NCI-H774 (cell line): Measurements from ENCODE around the gene ZFAND5.

ENCODE experiments used
- DNase-seq: peaks from one replicate; lab custom pipeline; 2025; lab: John Stamatoyannopoulos, UW

ZFAND5 gene, protein sequence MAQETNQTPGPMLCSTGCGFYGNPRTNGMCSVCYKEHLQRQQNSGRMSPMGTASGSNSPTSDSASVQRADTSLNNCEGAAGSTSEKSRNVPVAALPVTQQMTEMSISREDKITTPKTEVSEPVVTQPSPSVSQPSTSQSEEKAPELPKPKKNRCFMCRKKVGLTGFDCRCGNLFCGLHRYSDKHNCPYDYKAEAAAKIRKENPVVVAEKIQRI

DNA sequence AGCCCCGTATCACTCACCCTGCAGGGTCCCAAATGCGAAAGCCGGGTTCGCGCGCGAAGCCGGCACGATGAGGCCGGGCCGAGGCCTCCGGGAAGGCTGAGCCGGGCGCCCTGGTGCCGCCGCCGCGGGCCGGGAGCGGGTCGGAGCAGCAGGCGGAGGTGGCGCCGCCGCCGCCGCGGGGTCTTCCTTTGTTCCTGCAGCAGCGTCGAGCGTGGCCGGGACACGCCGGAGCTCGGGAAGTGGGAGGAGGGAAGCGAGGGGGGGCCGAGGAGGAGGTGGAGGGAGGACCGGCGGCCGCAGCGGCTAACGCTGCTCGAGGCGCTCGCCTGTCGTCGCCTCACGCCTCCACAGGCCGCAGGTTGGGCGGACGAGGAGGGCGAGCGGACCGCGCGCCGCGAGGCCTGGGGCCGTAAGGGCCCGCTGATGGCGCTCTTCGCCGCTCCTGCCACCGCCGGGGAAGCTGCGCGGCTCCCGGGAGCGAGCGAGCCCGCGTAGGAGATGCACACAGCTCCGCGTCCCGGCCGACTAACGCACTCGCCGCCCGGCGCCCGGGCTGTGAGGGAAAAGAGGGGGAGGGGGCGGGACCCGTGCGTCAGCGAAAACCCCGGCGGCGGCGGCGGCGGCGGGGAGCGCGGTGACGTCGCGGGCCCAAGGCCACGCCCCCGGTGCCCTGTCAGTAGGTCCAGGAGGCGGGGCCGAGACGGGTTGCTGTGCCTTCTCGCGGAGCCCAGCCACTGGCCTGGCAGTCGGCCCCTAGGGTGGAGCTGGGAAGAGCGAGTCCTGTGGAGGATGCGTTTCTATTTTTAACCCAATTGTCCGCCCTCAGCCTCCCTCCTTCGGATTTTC, at the start of gene ZFAND5:
Gene ZFAND5 (minus strand): TSS at position 530 of the 846 bp plus-strand sequence. CDS start 4,430 bp downstream, outside the sequence.
- DNase-seq, result peak; percentile 96

DNA sequence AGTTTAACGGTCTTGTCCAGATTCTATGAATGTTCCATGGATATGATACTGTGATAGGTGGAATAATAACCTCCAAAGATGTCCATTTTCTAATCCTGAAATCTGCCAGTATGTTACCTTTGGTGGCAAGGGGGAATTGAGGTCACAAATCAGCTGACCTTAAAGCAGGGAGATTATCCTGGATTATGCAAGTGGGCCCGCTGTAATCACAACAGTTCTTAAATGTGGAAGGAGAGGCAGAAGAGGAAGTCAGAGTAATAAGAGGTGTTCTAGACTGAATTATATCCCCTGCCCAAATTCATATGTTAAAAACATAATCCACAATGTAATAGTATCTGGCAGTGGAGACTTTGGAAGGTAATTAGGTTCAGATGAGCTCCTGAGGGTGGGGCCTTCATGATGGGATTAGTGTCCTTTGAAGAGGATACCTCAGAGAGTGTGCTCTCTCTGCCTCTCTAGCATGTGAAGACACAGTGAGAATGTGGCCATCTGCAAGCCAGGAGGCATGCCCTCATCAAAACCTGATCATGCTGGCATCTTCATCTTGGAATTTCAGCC, 47.6 kb upstream of the ZFAND5 start:
- DNase-seq, result no peak

DNA sequence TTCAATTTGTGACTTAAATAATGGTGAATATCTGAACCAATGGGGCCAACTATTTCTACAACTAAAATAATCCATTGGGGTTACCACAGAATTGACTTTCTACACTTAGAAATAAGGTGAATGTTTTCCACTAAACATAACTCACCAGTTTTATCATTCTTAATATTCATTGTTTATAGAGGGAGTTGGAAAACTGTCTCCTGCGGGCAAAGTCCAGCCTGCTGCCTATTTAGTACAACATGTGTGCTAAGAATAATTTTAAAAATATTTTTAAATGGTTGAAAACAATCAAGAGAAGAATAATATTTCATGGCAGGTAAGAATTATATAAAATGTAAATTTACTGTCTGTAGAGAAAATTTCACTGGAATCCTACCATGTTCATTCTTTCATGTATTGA, 45.2 kb upstream of the ZFAND5 start:
- no peak for DNase-seq

DNA sequence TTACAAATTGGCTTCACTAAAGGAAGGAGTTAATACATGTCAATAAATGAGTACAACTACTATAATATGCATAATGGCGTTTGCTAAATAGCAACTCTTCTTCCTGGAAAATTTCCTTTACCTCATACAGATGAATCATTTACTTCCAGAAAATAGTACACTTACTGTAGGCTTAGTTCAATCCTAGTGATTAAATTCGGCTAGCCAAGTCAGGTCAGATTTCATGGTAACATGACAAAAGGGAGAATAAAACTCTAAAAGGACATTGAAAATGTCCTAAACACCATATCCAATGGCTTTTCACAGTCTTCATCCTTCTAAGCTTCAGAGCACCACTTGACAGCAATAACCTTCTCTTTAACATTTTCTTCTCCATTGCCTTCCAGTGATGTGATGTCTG, 42.1 kb upstream of the ZFAND5 start:
- DNase-seq, result no peak

DNA sequence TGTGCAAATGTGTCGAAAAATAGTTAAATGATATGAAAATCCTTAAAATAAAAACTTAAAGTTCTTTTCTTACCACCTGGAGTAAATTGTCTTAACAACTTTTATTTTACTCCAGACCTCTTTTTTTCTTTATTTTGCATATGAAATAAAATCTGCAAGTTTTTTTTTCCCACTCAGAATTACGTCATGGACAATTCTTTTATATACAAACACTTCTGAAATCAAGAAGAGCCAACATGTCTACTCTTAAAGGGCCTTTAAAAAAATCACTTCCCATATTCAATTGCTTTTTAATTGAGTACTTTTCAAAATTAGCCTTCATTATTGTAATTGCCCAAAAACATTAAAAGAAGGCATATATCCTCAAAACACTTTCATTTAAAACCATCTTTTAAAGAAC, 37.7 kb upstream of the ZFAND5 start:
- DNase-seq, result no peak

DNA sequence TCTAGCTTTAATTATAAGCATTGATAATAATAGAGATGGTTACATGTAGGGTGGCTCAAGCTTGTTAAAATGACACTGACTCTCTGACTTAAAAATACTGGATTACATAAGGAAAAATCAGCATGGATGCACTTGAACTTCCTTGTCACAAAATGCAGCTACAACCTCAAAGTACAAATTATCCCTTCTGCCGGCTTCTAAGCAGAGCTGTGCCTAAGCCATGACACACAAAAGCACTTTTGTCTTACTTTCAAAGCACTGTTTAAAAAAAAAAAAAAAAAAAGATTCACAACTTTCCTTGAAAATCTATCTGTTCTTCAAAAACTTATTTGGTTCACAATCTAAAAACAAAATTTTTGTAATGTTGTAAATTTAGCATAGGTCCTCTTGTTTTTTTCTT, 36.4 kb upstream of the ZFAND5 start:
- DNase-seq, result no peak

DNA sequence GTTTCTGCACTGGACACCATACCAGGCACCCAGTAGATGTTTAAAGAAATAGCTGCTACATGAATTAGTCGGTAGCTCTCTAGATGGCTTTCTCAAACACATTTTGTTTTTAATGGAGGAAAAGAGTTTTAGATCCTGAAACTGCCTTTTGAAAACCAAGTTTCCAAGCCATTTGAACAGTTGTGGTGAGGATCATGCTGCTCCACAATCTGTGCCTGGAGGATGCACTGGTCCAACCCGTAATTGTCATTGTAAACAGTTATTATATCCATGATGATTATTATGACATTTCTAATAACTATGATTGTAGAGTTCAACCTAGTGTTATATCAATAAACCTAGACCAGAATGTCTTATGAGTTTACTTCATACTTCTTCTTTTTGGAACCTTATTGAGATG, 35.9 kb upstream of the ZFAND5 start:
- no peak for DNase-seq

DNA sequence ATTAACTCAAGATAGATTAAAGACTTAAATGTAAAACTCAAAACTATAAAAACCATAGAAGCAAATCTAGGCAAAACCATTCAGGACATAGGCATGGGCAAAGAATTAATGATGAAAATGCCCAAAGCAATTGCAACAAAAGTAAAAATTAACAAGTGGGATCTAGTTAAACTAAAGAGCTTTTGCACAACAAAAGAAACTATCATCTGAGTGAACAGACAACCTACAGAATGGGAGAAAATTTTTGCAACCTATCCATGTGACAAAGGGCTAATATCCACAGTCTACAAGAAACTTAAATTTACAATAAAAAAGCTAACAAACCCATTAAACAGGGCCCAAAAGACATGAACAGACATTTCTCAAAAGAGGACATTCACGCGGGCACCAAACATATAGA, 34.4 kb upstream of the ZFAND5 start:
- DNase-seq, result no peak

DNA sequence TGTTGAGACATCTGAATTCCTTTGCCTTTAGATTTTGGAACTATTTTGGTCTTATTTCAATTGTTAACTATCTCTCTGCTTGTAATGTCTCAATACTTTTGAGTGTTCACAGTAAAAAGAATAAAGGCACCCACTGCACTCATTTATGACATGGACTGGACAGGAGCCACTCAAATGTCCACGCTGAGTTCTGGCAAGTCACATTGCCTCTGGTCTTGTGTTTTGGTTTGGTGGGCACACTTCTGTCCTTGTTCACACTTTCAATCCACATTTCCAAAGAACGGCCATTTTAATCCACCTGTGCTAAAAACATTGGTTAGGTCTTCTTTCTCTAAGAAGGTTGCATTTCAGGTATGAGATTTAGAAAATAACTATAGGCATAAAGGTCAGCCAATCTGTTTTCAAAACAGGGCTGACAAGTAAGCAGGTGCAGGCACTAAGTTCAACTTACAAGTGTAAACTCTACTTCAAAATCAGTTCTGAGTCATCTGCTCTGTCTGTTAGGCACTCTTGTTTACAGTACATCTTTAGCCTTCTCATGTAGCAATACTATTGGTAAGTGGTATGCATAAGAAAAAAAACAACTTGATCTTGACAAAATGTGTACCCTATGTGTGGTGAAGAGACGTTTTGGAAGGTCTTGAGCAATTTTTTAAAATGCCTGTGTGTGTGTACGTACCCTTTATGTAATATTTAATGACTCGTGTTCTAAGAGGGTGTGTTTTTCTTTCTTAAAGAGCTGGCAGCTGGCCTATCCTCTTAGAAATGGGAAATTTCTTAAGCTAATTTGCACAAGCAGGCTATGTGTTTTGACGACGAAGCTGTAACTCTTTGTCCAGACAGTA, 31.5 kb upstream of the ZFAND5 start:
- peak; percentile 45 for DNase-seq

DNA sequence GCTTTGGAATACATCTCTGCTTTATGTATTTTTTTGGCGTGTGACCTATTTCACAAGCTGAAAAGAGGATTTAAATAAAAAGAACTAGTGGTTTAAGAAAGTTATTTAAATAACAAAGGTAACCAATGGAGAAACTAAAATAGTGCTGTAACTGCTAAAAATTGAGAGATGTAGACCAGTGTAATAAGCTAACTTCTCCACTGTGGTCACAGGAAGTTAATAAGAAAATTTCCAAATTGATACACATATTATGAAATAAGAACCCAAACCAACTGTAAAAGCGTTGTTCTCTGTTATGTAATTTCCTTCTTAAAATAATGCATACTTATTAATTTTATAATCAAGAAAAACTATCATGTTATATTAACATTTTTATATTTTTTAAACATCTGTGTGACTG, 29.1 kb upstream of the ZFAND5 start:
- no peak for DNase-seq

DNA sequence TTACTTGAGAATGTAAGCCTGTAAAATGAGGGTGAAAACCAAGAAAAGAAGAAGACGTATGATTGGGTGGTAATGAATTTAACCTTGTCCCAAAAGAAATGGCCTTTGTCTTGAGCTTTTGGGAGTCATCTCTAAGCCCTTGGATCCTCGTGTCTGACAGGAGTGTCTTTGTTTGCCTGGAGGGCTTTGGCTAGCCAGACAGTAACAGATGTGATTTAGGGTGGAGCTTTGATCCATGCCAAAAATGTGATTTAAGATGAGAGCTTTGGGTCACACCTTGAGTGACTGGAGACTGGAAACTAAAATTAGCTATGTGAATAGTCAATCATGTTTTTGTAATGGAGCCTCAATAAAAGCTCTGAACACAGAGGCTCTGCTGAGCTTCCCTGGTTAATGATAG, 25.9 kb upstream of the ZFAND5 start:
- no peak for DNase-seq

DNA sequence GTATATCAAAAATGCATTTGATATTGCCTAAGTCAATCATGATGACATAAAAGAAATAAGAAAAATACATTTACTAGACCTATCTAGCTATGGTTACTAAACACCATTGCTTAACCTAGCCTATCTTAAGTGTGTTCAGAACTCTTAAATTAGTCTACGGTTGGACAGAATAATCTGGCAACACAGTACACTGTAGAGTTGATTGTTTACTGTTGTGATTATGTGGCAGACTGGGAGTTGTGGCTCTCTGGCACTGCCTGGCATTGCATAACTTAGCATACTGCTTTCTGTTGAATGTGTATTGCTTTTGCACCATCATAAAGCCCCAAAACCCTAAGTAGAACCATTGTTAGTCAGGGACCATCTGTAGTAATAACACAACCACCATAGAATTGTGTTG, 21.2 kb upstream of the ZFAND5 start:
- DNase-seq, result no peak

DNA sequence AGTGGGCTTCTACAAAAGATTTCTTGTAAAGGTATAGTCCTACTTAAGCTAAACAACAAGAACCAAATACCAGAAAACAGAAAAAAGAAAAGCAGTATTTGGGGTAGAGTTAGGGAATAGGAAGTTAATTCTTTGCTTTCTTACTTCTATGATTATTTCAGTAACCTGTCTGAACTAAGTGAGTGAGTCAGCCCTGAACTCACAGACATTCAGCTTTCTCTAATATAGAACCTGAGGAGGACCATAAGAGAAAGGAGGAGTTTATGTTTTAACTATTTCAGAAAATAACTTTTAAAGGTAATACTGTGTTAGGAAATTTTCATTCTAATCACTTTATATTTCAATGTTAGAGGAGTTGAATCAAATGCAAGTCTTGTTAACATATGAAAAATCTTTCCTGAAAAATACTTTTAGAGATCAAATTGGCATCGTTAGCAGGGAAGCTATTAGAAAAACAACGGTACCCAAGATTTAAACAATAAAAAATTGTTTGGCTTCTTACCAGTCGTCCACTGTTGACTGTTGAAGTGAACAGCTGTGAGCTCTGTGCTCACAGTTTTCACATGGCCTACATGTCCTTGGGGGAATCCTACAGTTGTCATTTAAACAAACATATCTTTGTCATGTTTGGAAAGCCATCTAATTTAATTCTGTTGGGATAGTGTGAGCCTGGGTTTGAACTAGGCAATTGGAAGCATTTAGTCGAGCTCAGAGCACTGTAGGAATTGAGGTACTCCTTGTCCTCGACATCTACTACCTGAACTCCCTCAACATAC, 19.9 kb upstream of the ZFAND5 start:
- DNase-seq, result no peak

DNA sequence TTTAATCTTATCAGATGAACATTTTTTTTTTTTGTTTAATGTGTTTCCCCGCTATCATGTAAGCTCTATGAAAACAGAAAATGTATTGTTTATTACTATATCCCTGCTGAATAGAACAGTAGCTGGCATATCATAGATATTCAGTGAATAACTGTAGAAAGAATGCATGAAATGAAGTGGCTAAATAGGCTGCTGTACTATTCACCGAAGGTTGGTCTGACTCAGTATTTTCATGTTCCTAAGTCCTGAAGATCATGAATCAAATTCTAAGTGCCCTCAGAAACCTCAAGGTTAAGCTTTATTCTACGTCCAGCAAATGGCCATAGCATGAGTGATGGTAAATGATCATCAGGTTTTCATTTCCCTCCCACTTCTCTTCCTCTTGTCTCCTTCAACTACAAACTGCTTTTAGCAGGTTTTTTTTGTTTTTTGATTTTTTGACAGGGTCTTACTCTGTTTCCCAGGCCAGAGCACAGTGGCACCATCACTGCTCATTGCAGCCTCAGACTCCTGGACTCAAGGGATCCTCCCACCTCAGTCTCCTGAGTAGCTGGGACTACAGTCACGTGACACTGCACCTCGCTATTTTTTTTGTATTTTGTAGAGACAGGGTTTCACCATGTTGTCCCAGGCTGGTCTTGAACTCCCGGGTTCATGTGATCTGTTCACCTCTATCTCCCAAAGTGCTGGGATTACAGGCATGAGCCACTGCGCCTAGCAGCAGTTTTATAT, 19.1 kb upstream of the ZFAND5 start:
- no peak for DNase-seq

DNA sequence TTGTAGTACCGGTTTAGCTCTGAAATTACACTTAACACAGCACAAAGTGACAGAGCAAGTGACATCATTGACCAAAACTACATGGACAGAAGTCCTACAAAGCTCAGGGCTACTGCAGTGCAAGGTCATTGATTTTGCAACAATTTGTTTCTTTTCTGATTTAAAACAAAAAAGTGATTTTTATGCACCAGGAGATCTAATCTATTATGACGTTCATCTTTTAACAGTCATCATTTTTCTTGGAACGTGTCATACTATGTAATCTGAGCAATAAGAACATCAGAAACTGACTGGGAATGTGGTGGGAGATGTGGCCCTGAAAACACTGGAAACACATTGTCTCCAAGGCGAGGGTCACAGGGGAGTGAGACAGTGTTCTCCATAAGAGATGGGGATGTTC, 17.4 kb upstream of the ZFAND5 start:
- DNase-seq, result no peak

DNA sequence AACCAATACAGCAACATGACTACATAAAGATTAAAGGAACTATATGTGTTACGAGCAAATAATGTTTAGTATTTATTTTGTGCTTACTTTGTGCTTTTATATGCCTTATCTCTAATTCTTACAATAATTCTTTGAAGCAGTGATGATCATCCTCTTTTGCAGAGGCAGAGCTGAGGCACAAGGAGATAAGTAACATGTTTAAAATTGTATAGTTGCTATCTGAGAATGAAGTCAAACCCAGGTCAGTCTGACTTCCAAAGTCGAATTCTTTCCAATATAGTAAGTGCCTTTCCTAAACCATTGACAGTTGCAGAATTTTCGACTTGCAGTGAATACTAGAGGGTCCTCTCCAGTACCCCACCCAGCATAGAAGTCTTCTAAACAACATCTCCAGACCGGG, 12.0 kb upstream of the ZFAND5 start:
- no peak for DNase-seq

DNA sequence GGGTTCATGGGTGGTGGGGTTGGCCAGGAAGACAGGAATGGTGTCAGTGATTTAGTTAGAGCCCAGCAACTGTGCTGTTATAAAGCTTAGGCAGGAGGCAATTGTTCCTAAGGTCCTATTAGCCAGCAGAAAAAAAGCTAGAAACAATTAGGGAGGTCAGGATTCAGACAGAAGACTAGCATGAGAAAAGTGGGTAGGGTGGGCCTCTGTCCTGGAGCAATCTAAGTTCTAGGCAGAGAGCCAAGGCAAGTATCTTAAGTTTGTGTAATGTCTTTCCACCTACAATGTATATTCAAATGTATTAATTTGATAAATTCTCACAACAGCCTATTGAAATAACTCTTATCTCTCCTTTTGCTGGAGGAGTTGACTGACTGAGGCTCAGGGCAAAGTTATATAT, 6.1 kb upstream of the ZFAND5 start:
- no peak for DNase-seq

DNA sequence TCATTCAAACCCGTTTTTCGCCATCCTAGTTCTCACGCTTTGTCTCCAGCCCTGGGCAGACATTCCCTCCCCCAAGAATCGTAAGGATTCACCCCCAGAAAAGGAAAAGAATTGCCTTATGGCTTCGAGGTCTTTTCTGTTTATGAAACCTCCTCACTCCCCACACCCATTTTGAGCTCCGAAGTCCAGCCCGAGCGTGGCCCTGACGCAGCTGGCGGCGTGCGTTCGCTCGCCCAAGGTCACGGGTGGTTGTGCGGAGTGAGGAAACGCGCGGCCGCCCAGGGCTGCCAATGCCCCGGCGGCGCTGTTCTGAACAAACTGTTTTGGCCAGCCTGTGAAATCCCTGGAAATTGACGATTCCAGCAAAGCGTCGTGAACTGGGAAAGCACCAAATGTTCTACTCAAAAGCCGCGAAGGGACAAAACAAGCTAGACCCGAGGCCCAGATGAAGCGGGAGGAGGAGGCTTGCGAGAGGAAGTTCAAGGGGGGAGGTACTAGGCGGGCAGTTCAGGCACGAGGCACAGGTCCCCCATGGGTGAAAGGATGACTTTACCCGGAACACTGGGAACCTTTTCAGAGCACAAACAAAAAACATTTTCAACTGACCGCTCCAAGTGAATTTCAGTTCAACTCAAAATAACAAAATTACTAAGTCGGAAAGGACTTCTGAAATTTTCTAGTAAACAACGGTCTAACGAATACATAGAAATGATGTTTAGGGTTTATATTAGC, 683 bp upstream of the ZFAND5 start:
- peak; percentile 69 for DNase-seq

DNA sequence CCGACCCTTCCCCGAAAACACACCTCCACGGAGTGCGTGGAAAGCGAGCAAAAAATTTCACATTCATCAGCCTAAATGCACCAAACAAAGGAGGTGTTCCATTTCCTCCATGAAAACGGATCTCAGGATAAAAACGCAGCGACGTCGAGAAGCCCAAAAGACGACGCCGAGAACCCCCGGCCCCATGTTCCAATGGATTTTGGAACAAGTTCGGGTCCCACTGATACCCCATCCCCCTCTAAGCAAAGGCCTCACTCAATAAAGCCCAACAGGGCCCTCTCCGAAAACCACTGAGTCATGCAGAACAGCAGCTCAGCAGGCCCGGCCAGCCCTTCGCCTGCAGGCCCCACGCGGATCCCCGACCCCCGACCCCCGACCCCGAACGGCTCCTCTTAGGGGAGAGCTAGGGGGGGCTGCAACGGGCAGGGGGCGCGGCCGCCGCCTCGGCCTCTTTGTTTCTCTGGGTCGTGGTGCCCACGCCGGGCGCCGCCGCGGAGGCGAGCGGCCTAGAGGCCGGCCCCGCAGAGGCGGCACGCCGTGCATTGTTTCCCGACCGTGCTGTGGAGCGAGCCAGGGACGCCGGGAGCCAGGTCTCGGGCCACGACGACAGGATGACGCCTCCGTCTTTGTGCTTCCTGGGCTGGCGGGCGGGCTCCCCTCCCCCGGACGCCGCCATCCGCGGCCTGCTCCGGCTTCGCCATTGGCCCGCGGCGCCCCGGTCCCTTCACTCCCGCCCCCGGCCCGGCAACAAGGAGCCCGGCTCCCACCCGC, 915 bp downstream of the ZFAND5 start:
- DNase-seq, result peak; percentile 47

DNA sequence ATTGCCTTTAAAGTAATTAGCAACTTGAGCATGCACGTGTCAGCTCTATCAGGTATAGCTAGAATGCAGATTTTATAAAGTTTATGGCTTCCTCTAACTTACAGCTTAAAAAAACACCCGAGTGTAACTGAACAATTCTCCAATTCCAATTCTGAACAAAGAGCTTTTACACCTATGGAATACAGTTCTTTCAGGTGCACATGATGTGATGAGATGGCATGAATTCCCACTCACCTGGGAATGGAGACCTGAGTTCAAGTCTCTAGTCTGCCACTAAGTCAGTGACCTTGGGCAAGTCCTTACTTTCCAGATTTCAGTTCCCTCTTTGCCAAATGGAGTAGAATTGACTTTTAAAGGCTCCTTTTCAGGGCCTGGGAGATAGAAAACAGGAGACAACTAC, 1.8 kb downstream of the ZFAND5 start:
- no peak for DNase-seq
